ENCODE results near the gene CALN1.
"Not testable (repeated sequence)": the region's sequence is repeated elsewhere in the genome, so short reads cannot be mapped to it uniquely, and the experiment has no call there.

Gene CALN1

GRCh38 chr7:71775648-71776047 is 636.5 kb downstream of the CALN1 start:
- DNase-seq = no peak

GRCh38 chr7:71772779-71773178 is 639.4 kb downstream of the CALN1 start:
- DNase-seq = no peak

GRCh38 chr7:71770269-71770907 is 641.8 kb downstream of the CALN1 start:
- no peak for DNase-seq

GRCh38 chr7:71769326-71769725 is 642.8 kb downstream of the CALN1 start:
- DNase-seq = no peak

- DNase-seq = no peak
Observed at GRCh38 chr7:71768450-71768849, 643.7 kb downstream of the CALN1 start.

GRCh38 chr7:71766016-71766415 is 646.1 kb downstream of the CALN1 start:
- no peak for DNase-seq

- no peak for DNase-seq
Observed at GRCh38 chr7:71761336-71761735, 650.8 kb downstream of the CALN1 start.

GRCh38 chr7:71754828-71755227 is 657.3 kb downstream of the CALN1 start:
- DNase-seq = no peak

- no peak for DNase-seq
Observed at GRCh38 chr7:71753956-71754664, 658.0 kb downstream of the CALN1 start.

GRCh38 chr7:71753236-71753635 is 658.9 kb downstream of the CALN1 start:
- no peak for DNase-seq

GRCh38 chr7:71752171-71752935 is 659.8 kb downstream of the CALN1 start:
- no peak for DNase-seq

- DNase-seq = no peak
Observed at GRCh38 chr7:71750290-71750689, 661.8 kb downstream of the CALN1 start.

- DNase-seq = no peak
Observed at GRCh38 chr7:71746006-71746405, 666.1 kb downstream of the CALN1 start.

GRCh38 chr7:71740174-71740560 is 672.0 kb downstream of the CALN1 start:
- no peak for DNase-seq

GRCh38 chr7:71739520-71740173 is 672.5 kb downstream of the CALN1 start:
- DNase-seq = no peak

- DNase-seq = not testable (repeated sequence)
Observed at GRCh38 chr7:71737931-71738540, 674.1 kb downstream of the CALN1 start.

GRCh38 chr7:71735961-71736556 is 676.1 kb downstream of the CALN1 start:
- peak; percentile 0 for DNase-seq

GRCh38 chr7:71733107-71733870 is 678.8 kb downstream of the CALN1 start:
- DNase-seq = peak; percentile 0

GRCh38 chr7:71731740-71732139 is 680.4 kb downstream of the CALN1 start:
- no peak for DNase-seq

Measured in NCI-H510A treated with DMSO at 0.1 percent for 48 hours (cell line).